Measurements from ENCODE around the gene GALNT13. TPM values are rescaled to one million over a fixed set of nuclear protein-coding genes. Genes with fewer than 3 reads are reported as not detected.
A peak's percentile ranks its signal among the peaks of the same experiment; 100 is the strongest.

Gene GALNT13
- total RNA-seq, 1 experiment from 2014 or later: not detected

DNA sequence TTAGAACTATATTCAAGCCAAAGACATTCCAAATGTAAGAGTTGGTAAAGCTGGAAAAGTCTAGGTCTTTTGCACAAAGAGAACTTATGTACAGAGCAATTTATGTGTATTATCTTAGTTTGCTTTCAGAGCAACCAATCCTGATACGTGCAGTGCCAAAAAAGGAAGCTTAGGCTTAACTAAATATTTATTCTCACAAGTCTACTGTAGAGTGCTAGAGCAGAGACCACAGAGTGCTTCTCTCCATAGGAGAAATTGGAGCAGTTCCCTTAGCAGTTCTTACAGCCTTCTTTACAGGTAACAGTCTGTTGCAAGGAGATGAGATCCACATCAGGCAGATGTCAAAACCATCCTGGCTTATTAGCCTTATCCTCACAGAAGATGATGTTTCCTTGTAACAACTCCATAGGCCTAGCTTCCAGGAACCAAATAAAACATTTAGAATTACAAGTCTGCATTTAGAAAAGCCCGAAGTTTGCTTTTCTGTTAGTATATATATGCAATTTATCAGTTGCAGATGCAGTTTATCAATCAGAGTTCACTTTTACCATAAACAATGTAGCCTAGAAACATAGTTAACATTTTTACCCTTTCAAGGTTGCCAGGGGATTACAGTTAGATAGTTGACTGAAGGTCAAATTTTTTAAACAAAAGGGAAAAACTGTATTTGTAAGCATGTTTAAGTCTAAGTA lies 576.2 kb downstream of the GALNT13 start:
- Mint-ChIP-seq H3K4me1 (ENCODE audit: low read depth, unreplicated experiment) (peaks cover 17% of the 10 kb centered on the region), H3K4me3 (ENCODE audit: unreplicated experiment) (no peak overlapping the region), H3K27me3 (ENCODE audit: insufficient read depth, unreplicated experiment) (no peaks in the 10 kb centered on the region), H3K9me3 (ENCODE audit: unreplicated experiment) (no peaks in the 10 kb centered on the region), H3K27ac (ENCODE audit: unreplicated experiment) (no peak overlapping the region), H3K36me3 (ENCODE audit: insufficient read depth, unreplicated experiment) (no peaks in the 10 kb centered on the region)
- TF ChIP-seq, protein P1, sequence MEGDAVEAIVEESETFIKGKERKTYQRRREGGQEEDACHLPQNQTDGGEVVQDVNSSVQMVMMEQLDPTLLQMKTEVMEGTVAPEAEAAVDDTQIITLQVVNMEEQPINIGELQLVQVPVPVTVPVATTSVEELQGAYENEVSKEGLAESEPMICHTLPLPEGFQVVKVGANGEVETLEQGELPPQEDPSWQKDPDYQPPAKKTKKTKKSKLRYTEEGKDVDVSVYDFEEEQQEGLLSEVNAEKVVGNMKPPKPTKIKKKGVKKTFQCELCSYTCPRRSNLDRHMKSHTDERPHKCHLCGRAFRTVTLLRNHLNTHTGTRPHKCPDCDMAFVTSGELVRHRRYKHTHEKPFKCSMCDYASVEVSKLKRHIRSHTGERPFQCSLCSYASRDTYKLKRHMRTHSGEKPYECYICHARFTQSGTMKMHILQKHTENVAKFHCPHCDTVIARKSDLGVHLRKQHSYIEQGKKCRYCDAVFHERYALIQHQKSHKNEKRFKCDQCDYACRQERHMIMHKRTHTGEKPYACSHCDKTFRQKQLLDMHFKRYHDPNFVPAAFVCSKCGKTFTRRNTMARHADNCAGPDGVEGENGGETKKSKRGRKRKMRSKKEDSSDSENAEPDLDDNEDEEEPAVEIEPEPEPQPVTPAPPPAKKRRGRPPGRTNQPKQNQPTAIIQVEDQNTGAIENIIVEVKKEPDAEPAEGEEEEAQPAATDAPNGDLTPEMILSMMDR (IDR thresholded peaks at IDR 0.05; ENCODE audit: insufficient read depth in 1 of 2, low read depth in 1 of 2, low read length in 1 of 2, severe bottlenecking in 1 of 2, unreplicated experiment in 1 of 2): no peak
- DNase-seq: peak in 1 of 2 experiments; percentile 18
- ChIA-PET CTCF (interaction anchor here (0.7 kb wide), 1 partner anchor 9 kb away, joined by 4 read pairs; no protein-coding TSS in a partner anchor), POLR2A (no interaction called here)
- H3K36me3 ChIP-seq (ENCODE audit: control insufficient read depth, insufficient read depth, low read length): no peaks in the 10 kb centered on the region
- no peaks in the 10 kb centered on the region for H3K27me3 ChIP-seq (replicated peaks; ENCODE audit: control insufficient read depth, insufficient read depth, low read length)
- intact Hi-C loops (cut with micrococcal nuclease; ENCODE audit: unreplicated experiment): loop anchor here (5.0 kb wide), 1 partner anchor 34 kb away; no protein-coding TSS in a partner anchor
- H3K9me3 ChIP-seq: peaks cover 4% of the 10 kb centered on the region; the same call in 1 of the 2 replicates
- no peak overlapping the region for H3K4me3 ChIP-seq (ENCODE audit: low read depth, low read length)
- no TSS peak for BruUV-seq (replicated peaks)
- H3K4me1 ChIP-seq: peaks cover 42% of the 10 kb centered on the region

DNA sequence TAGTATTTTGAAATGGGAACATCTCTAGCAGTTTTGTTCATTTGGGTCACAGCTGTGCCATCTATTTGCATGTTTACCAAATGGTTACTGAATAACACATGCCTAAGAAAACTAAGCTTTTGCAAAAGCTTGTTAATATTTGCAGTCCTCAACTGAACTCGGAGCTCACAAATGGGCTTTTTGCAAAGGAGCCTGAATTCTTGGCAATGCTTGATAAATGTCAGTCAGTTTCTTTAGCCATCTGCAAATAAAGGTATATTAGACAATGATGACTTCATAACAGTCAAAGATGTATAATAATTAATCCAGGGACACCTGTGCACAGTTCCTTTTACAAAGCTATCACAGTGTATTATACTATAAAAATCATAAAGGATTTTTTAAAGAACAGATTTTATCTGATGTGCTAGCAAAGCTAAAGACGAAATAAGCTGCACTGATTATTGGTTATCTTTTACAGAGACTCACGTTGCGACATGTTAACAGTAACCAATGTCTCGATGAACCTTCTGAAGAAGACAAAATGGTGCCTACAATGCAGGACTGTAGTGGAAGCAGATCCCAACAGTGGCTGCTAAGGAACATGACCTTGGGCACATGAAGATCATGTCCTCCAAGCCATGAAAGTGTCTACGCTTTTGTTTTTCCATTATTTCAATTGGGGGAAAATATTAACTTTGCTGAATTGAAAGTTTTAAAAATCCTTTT lies 578.4 kb downstream of the GALNT13 start:
- no TSS peak for BruUV-seq (replicated peaks)
- DNase-seq: peak; percentile 45 to 65

DNA sequence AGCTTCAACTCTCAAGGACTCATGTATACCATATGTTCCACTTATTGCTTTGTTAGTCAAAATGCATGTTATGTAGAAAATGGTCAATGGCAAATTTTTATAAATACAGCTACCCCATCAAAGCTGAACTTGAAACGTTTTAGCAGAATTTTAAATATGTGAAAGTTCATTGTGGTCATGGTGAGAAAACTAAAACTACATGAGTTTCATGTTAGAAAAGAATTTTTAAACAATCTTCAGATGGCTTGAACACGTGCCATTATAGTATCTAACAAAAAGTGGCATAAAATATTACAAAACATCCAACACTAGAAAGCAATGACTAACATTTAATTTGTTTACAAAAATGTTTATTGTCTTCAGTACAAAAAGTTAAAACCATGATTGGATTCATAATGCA lies 580.7 kb downstream of the GALNT13 start:
- DNase-seq: no peak
- H3K9me3 Mint-ChIP-seq (ENCODE audit: unreplicated experiment): no peaks in the 10 kb centered on the region
- H3K4me1 Mint-ChIP-seq (ENCODE audit: low read depth, unreplicated experiment): peaks cover 20% of the 10 kb centered on the region
- Histone ChIP-seq H3K36me3 (ENCODE audit: control insufficient read depth, insufficient read depth, low read length) (peaks cover 2% of the 10 kb centered on the region; the same call in 1 of the 2 replicates), H3K4me3 (ENCODE audit: low read depth, low read length) (no peak overlapping the region), H3K27me3 (replicated peaks; ENCODE audit: control insufficient read depth, insufficient read depth, low read length) (no peaks in the 10 kb centered on the region), H3K4me1 (peaks cover 35% of the 10 kb centered on the region), H3K9me3 (peaks cover 4% of the 10 kb centered on the region; the same call in 1 of the 2 replicates)
- no peaks in the 10 kb centered on the region for H3K36me3 Mint-ChIP-seq (ENCODE audit: insufficient read depth, unreplicated experiment)
- TF ChIP-seq, protein P1 (IDR thresholded peaks at IDR 0.05; ENCODE audit: insufficient read depth in 1 of 2, low read depth in 1 of 2, low read length in 1 of 2, severe bottlenecking in 1 of 2, unreplicated experiment in 1 of 2): no peak
- no peak overlapping the region for H3K4me3 Mint-ChIP-seq (ENCODE audit: unreplicated experiment)
- ChIA-PET POLR2A (no interaction called here), CTCF (no interaction called here)
- no TSS peak for BruUV-seq (replicated peaks)
- intact Hi-C loops (cut with micrococcal nuclease; ENCODE audit: unreplicated experiment): loop anchor here (5.0 kb wide), 2 partner anchors 770 to 855 kb away; no protein-coding TSS in a partner anchor
- H3K27me3 Mint-ChIP-seq (ENCODE audit: insufficient read depth, unreplicated experiment): no peaks in the 10 kb centered on the region
- no peak overlapping the region for H3K27ac Mint-ChIP-seq (ENCODE audit: unreplicated experiment)

More for the DNA sequence above, 578.4 kb downstream of the GALNT13 start:
- peaks cover 4% of the 10 kb centered on the region; the same call in 1 of the 2 replicates for H3K9me3 ChIP-seq
- intact Hi-C loops (cut with micrococcal nuclease; ENCODE audit: unreplicated experiment): loop anchor here (5.0 kb wide), 3 partner anchors 32 to 857 kb away; no protein-coding TSS in a partner anchor
- Mint-ChIP-seq H3K27ac (ENCODE audit: unreplicated experiment) (no peak overlapping the region), H3K36me3 (ENCODE audit: insufficient read depth, unreplicated experiment) (no peaks in the 10 kb centered on the region), H3K9me3 (ENCODE audit: unreplicated experiment) (no peaks in the 10 kb centered on the region), H3K27me3 (ENCODE audit: insufficient read depth, unreplicated experiment) (no peaks in the 10 kb centered on the region), H3K4me3 (ENCODE audit: unreplicated experiment) (no peak overlapping the region), H3K4me1 (ENCODE audit: low read depth, unreplicated experiment) (peaks cover 24% of the 10 kb centered on the region)
- H3K4me1 ChIP-seq: peaks cover 42% of the 10 kb centered on the region
- TF ChIP-seq, protein P1 (IDR thresholded peaks at IDR 0.05; ENCODE audit: insufficient read depth in 1 of 2, low read depth in 1 of 2, low read length in 1 of 2, severe bottlenecking in 1 of 2, unreplicated experiment in 1 of 2): no peak
- ChIA-PET CTCF (interaction anchor here (0.7 to 0.9 kb wide), 2 partner anchors 11 to 860 kb away, joined by 3 to 4 read pairs; no protein-coding TSS in a partner anchor), POLR2A (no interaction called here)
- peaks cover 2% of the 10 kb centered on the region; the same call in 1 of the 2 replicates for H3K36me3 ChIP-seq (ENCODE audit: control insufficient read depth, insufficient read depth, low read length)
- no peaks in the 10 kb centered on the region for H3K27me3 ChIP-seq (replicated peaks; ENCODE audit: control insufficient read depth, insufficient read depth, low read length)
- H3K4me3 ChIP-seq (ENCODE audit: low read depth, low read length): no peak overlapping the region

Measured in Caco-2 (cell line).